NCI-H510A (cell line): ENCODE results near the gene NFIC.
A peak's percentile ranks its signal among the peaks of the same experiment; 100 is the strongest.
"Not testable (repeated sequence)": the region's sequence is repeated elsewhere in the genome, so short reads cannot be mapped to it uniquely, and the experiment has no call there.

Source experiments
- DNase-seq: peaks from one replicate; lab custom pipeline; 2025; lab: John Stamatoyannopoulos, UW

NFIC gene

GRCh38 chr19:3365836-3366752, at the start of gene NFIC:
Gene NFIC (plus strand): TSS chr19:3366583. CDS start chr19:3366637, 54 bp downstream.
- peak; percentile 59 for DNase-seq

- DNase-seq, result no peak
Observed at GRCh38 chr19:3316659-3317207, 49.6 kb upstream of the NFIC start.

GRCh38 chr19:3319643-3320353, 46.6 kb upstream of the NFIC start:
- DNase-seq, result no peak

GRCh38 chr19:3320354-3320670, 46.1 kb upstream of the NFIC start:
- DNase-seq, result no peak

GRCh38 chr19:3320853-3321252, 45.5 kb upstream of the NFIC start:
- DNase-seq, result no peak

- no peak for DNase-seq
Observed at GRCh38 chr19:3321696-3322095, 44.7 kb upstream of the NFIC start.

- DNase-seq, result no peak
Observed at GRCh38 chr19:3322199-3322978, 44.0 kb upstream of the NFIC start.

GRCh38 chr19:3323026-3323425, 43.4 kb upstream of the NFIC start:
- no peak for DNase-seq

- no peak for DNase-seq
Observed at GRCh38 chr19:3323658-3324057, 42.7 kb upstream of the NFIC start.

GRCh38 chr19:3324405-3324856, 42.0 kb upstream of the NFIC start:
- DNase-seq, result no peak

- no peak for DNase-seq
Observed at GRCh38 chr19:3325451-3325850, 40.9 kb upstream of the NFIC start.

- no peak for DNase-seq
Observed at GRCh38 chr19:3328743-3329142, 37.6 kb upstream of the NFIC start.

- DNase-seq, result no peak
Observed at GRCh38 chr19:3330047-3330446, 36.3 kb upstream of the NFIC start.

GRCh38 chr19:3332232-3332631, 34.2 kb upstream of the NFIC start:
- DNase-seq, result not testable (repeated sequence)

GRCh38 chr19:3333020-3333583, 33.3 kb upstream of the NFIC start:
- no peak for DNase-seq

- DNase-seq, result no peak
Observed at GRCh38 chr19:3333662-3334061, 32.7 kb upstream of the NFIC start.

- DNase-seq, result not testable (repeated sequence)
Observed at GRCh38 chr19:3334749-3335430, 31.5 kb upstream of the NFIC start.

- no peak for DNase-seq
Observed at GRCh38 chr19:3335431-3336350, 30.7 kb upstream of the NFIC start.

GRCh38 chr19:3336351-3336679, 30.1 kb upstream of the NFIC start:
- no peak for DNase-seq
